ENCODE data around the gene B3GALT6. TPM values are rescaled to one million over a fixed set of nuclear protein-coding genes. Genes with fewer than 3 reads are reported as not detected.

The B3GALT6 gene
- total RNA-seq, 1 experiment from 2014 or later = 25.9 TPM

DNA sequence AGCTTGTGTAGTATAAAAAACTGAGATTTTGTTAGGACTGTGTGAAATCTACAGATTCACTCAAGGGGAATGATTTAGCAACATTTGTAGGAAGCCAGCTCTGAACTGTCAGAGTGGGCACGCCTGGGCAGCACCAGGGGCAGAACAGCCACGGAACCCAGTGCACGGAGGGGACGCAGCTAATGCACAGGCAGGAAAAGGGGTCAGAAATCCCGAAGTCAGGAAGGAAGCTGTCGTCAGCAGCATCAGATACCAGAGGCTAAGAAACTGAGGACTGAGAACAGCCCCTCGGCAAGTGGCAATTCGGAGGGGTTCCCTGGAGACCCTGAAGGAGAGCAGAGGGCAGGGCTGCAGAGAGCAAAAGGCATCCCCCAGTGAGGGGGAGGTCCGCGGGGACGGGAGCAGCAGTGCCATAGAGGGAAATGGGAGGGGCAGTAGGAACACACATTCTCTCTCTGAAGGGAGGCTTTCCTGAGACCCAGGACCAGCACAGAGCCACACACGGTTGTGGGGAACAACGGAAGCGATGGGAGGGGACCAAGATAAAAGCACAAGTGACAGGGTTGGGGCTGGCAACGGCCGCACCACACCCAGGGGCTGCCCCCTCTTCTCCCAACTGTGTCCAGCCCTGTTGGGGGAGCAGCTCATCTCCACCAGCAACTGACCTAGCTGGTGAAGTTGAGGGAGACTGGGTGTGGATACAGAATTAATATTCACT is 29.0 kb downstream of the B3GALT6 start:
- H3K4me1 Mint-ChIP-seq (ENCODE audit: low read depth, unreplicated experiment) = no peaks in the 10 kb centered on the region
- no peak overlapping the region for H3K4me3 Mint-ChIP-seq (ENCODE audit: low read depth, unreplicated experiment)
- H3K27me3 Mint-ChIP-seq (ENCODE audit: unreplicated experiment) = no peaks in the 10 kb centered on the region
- TF ChIP-seq, protein P1, sequence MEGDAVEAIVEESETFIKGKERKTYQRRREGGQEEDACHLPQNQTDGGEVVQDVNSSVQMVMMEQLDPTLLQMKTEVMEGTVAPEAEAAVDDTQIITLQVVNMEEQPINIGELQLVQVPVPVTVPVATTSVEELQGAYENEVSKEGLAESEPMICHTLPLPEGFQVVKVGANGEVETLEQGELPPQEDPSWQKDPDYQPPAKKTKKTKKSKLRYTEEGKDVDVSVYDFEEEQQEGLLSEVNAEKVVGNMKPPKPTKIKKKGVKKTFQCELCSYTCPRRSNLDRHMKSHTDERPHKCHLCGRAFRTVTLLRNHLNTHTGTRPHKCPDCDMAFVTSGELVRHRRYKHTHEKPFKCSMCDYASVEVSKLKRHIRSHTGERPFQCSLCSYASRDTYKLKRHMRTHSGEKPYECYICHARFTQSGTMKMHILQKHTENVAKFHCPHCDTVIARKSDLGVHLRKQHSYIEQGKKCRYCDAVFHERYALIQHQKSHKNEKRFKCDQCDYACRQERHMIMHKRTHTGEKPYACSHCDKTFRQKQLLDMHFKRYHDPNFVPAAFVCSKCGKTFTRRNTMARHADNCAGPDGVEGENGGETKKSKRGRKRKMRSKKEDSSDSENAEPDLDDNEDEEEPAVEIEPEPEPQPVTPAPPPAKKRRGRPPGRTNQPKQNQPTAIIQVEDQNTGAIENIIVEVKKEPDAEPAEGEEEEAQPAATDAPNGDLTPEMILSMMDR (IDR thresholded peaks at IDR 0.05; ENCODE audit: unreplicated experiment) = no peak
- DNase-seq = no peak
- peaks cover 40% of the 10 kb centered on the region for H3K36me3 Mint-ChIP-seq (ENCODE audit: insufficient read depth, unreplicated experiment)
- no peaks in the 10 kb centered on the region for H3K9me3 Mint-ChIP-seq (ENCODE audit: low read depth, unreplicated experiment)
- H3K27ac Mint-ChIP-seq (ENCODE audit: unreplicated experiment) = no peak overlapping the region
- CTCF ChIA-PET = interaction anchor here (0.7 kb wide), 1 partner anchor 144 kb away, joined by 3 read pairs; no protein-coding TSS in a partner anchor
- intact Hi-C loops (cut with micrococcal nuclease; ENCODE audit: unreplicated experiment) = no loop called here
- BruUV-seq (replicated peaks) = no TSS peak

DNA sequence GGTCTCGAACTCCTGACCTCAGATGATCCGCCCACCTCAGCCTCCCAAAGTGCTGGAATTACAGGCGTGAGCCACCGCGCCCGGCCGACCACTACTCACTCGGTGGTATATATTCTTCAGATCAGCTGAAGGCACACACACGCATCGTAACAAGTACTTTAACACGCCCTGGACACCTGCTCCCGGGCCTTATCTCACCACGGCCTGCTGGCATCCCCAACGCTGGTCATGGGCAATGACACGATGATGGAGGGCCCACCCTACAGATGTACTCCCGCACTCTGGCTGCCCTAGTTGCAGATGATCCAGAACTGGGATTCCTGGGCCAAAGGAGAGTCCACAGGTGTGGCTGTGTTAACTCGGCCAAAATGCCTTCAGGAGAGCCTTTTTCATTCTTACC is 30.0 kb downstream of the B3GALT6 start:
- CTCF ChIA-PET = no interaction called here
- peaks cover 40% of the 10 kb centered on the region for H3K36me3 Mint-ChIP-seq (ENCODE audit: insufficient read depth, unreplicated experiment)
- no peak for DNase-seq
- H3K4me1 Mint-ChIP-seq (ENCODE audit: low read depth, unreplicated experiment) = no peaks in the 10 kb centered on the region
- no peak overlapping the region for H3K4me3 Mint-ChIP-seq (ENCODE audit: low read depth, unreplicated experiment)
- H3K27me3 Mint-ChIP-seq (ENCODE audit: unreplicated experiment) = no peaks in the 10 kb centered on the region
- TF ChIP-seq, protein P1 (IDR thresholded peaks at IDR 0.05; ENCODE audit: unreplicated experiment) = no peak
- intact Hi-C loops (cut with micrococcal nuclease; ENCODE audit: unreplicated experiment) = no loop called here
- BruUV-seq (replicated peaks) = no TSS peak
- H3K27ac Mint-ChIP-seq (ENCODE audit: unreplicated experiment) = no peak overlapping the region
- no peaks in the 10 kb centered on the region for H3K9me3 Mint-ChIP-seq (ENCODE audit: low read depth, unreplicated experiment)

DNA sequence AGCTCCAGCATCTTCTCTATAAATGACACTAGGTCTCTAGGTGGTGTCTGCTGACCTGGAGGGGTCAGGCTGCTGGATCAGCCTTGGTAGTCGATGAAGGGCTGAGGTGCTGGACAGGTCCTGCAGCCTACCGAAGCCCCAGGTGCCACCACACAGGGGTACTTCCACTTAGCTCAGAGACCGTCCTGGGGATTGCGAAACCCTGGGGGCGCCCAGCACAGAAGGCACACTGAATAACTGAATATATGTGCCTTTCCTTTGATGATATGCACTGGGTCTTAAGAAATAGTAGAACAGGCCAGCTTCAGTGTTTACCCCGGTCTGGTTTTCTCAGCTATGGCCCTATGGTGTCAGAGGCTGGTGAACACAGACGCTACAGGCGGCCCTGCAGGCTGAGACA is 30.7 kb downstream of the B3GALT6 start:
- no peaks in the 10 kb centered on the region for H3K4me1 Mint-ChIP-seq (ENCODE audit: low read depth, unreplicated experiment)
- H3K9me3 Mint-ChIP-seq (ENCODE audit: low read depth, unreplicated experiment) = no peaks in the 10 kb centered on the region
- no peaks in the 10 kb centered on the region for H3K27me3 Mint-ChIP-seq (ENCODE audit: unreplicated experiment)
- DNase-seq = no peak
- peaks cover 40% of the 10 kb centered on the region for H3K36me3 Mint-ChIP-seq (ENCODE audit: insufficient read depth, unreplicated experiment)
- intact Hi-C loops (cut with micrococcal nuclease; ENCODE audit: unreplicated experiment) = no loop called here
- no peak overlapping the region for H3K4me3 Mint-ChIP-seq (ENCODE audit: low read depth, unreplicated experiment)
- no TSS peak for BruUV-seq (replicated peaks)
- TF ChIP-seq, protein P1 (IDR thresholded peaks at IDR 0.05; ENCODE audit: unreplicated experiment) = no peak
- CTCF ChIA-PET = no interaction called here
- H3K27ac Mint-ChIP-seq (ENCODE audit: unreplicated experiment) = no peak overlapping the region

DNA sequence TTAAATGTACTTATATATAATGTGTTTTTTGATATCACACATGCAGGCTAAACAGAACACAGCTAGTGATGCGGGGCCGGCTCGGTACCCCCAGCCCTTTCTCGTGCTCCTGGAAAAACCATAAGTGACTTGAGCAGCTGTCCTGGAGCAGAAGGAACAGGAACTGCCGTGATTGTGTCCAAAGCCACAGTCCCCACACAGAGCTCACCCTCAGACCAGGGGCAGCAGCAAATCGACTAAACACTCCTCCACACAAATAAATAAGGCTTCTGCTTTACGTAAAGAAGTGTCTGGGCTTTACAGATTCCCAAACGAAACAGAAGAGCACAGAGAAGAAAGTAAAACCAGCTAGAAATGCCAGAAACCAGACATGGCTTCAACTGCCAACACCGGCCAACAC is 32.0 kb downstream of the B3GALT6 start:
- H3K4me3 Mint-ChIP-seq (ENCODE audit: low read depth, unreplicated experiment) = no peak overlapping the region

More for the DNA sequence above, 32.0 kb downstream of the B3GALT6 start:
- intact Hi-C loops (cut with micrococcal nuclease; ENCODE audit: unreplicated experiment) = no loop called here
- DNase-seq = no peak
- TF ChIP-seq, protein P1 (IDR thresholded peaks at IDR 0.05; ENCODE audit: unreplicated experiment) = no peak
- H3K36me3 Mint-ChIP-seq (ENCODE audit: insufficient read depth, unreplicated experiment) = peaks cover 37% of the 10 kb centered on the region
- H3K27me3 Mint-ChIP-seq (ENCODE audit: unreplicated experiment) = no peaks in the 10 kb centered on the region
- BruUV-seq (replicated peaks) = no TSS peak
- no peaks in the 10 kb centered on the region for H3K9me3 Mint-ChIP-seq (ENCODE audit: low read depth, unreplicated experiment)
- no peak overlapping the region for H3K27ac Mint-ChIP-seq (ENCODE audit: unreplicated experiment)
- no peaks in the 10 kb centered on the region for H3K4me1 Mint-ChIP-seq (ENCODE audit: low read depth, unreplicated experiment)
- CTCF ChIA-PET = no interaction called here
